BJ (cell line): ENCODE data around the gene DBF4B. TPM values are rescaled to one million over a fixed set of nuclear protein-coding genes. Genes with fewer than 3 reads are reported as not detected.
"Not testable (repeated sequence)": the region's sequence is repeated elsewhere in the genome, so short reads cannot be mapped to it uniquely, and the experiment has no call there.

Experiments
- CTCF ChIA-PET: fragments of 350-600 bp; formaldehyde crosslinking; extraction: SDS; loops from one replicate; lab custom pipeline; 2021; ENCODE audit warnings: antibody characterized with exemption, inconsistent platforms; lab: Yijun Ruan, JAX
- POLR2A ChIA-PET: fragments of 300-600 bp; sonication (Branson Sonifier 250); formaldehyde crosslinking; extraction: SDS; loops from one replicate; lab custom pipeline; 2021; ENCODE audit warnings: antibody characterized with exemption; lab: Charles Lee
- DNase-seq: peaks from one replicate; pipeline ENCODE4 v3.0.0-alpha.2; 2011; ENCODE audit warnings: low read depth
- H3K27me3 ChIP-seq: 2 replicates; pipeline ENCODE4 v1.6.0; 2011; ENCODE audit warnings: low read length; ENCODE audit not compliant: control insufficient read depth, insufficient read depth
- H3K36me3 ChIP-seq: 2 replicates; pipeline ENCODE4 v1.5.1; 2011; ENCODE audit warnings: low read length; ENCODE audit not compliant: control insufficient read depth, insufficient read depth
- H3K4me3 ChIP-seq: 2 replicates; pipeline ENCODE4 v1.5.1; 2011; ENCODE audit warnings: low read depth, mild to moderate bottlenecking, control low read depth, low read length
- CTCF ChIP-seq: IDR thresholded peaks from 2 replicates; pipeline ENCODE4 v1.5.1; 2011; ENCODE audit warnings: low read depth, mild to moderate bottlenecking, control low read depth, inconsistent platforms, low read length, moderate library complexity; ENCODE audit not compliant: insufficient read depth
- polyA plus RNA-seq: library from polyadenylated mRNA; depleted of rRNA; stranded (reverse); fragments of >200 nt; gene quantifications from 2 replicates; pipeline ENCODE4 v1.2.3, GENCODE V29; 2011

Gene DBF4B
- polyA plus RNA-seq, 1 experiment, result 9.9 TPM

DNA sequence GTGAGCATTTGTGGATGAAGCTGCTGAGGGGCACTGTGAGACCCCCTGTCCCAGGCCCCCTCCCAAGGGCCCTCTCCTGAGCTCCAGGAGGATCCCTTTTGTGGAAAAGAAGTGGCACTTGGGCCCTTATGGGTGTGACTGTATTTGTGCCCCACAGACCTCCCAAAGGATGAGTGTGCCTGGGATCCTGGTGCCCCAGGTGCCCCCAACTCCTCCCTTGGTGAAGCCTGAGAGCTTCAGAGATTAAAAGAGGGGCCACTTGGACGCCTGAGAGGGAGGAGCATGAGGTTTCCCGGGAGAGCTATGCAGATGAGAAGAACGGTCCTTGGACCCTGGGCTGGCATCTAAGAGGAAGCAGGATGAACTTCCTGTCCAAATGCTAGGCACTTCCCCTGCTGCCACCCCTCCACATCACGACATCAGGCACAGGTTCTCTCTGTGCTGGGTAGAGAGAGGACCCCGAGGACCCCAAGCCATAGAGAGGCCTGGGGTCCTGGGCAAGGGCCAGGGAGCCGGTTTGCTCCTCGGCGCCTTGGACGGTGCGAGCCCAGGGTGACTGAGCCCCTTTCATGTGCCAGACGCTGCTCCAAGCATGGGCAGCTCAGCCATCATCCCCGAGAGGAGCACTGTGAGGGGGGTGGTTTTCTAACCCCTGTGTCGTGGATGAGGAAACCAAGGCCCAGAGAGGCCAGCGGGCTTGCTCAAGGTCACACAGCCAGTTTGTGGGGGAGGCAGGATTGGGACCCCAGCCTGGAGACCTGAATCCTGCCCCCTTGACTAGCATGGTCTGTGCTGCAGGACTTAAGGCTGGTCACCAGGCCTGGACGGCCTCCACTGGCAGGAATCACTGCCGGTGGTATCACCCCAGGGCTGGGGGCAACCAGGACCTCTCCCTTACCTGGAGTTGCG lies 44.7 kb downstream of the DBF4B start:
- no peak for TF ChIP-seq CTCF
- POLR2A ChIA-PET, result no interaction called here
- H3K4me3 ChIP-seq, result no peak overlapping the region
- H3K36me3 ChIP-seq, result peaks cover 1% of the 10 kb centered on the region; the same call in 1 of the 2 replicates
- CTCF ChIA-PET, result interaction anchor here (1.4 to 3.5 kb wide), 4 partner anchors 10 to 22 kb away, joined by 3 to 13 read pairs (median 4); no protein-coding TSS in a partner anchor
- H3K27me3 ChIP-seq, result peaks cover 3% of the 10 kb centered on the region; the same call in 1 of the 2 replicates
- no peak for DNase-seq

DNA sequence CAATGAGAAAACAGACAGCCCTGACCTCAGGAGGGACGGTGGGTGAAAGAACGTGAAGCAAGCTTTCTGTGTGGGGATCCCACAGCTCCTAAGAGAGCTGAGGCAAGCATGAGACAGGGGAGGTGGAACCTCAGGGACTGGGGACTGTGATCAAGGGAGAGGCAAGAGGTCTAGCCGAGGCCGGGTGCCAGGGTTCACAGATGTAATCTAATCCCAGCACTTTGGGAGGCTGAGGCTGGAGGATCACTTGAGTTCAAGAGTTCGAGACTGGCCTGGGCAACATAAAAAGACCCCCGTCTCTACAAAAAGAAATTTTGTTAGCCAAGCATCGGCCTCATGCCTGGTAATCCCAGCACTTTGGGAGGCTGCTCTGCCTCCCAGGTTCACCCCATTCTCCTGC lies 45.8 kb downstream of the DBF4B start:
- Histone ChIP-seq H3K36me3 (no peaks in the 10 kb centered on the region; the same call in 1 of the 2 replicates), H3K4me3 (no peak overlapping the region), H3K27me3 (peaks cover 4% of the 10 kb centered on the region; the same call in 1 of the 2 replicates)
- POLR2A ChIA-PET, result no interaction called here
- CTCF ChIA-PET, result interaction anchor here (0.6 to 3.5 kb wide), 4 partner anchors 9 to 83 kb away, joined by 4 to 13 read pairs (median 4); no protein-coding TSS in a partner anchor
- DNase-seq, result no peak
- no peak for TF ChIP-seq CTCF

DNA sequence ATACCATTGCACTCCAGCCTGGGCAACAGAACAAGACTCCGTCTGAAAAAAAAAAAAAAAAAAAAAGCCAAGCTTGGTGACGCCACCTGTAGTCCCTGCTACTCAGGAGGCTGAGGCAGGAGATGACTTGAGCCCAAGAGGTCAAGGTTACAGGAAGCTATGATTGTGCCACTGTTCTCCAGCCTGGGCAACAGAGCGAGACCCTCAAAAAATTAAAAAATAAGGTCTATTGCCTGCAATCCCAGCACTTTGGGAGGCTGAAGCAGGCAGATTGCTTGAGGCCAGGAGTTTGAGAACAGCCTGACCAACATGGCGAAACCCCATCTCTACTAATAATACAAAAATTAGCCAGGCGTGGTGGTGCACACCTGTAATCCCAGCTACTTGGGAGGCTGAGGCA lies 46.7 kb downstream of the DBF4B start:
- DNase-seq, H3K4me3 ChIP-seq, H3K36me3 ChIP-seq, H3K27me3 ChIP-seq, POLR2A ChIA-PET: not testable (repeated sequence)
- CTCF ChIA-PET, result interaction anchor here (0.6 to 3.5 kb wide), 3 partner anchors 20 to 83 kb away, joined by 4 to 13 read pairs (median 4); no protein-coding TSS in a partner anchor

DNA sequence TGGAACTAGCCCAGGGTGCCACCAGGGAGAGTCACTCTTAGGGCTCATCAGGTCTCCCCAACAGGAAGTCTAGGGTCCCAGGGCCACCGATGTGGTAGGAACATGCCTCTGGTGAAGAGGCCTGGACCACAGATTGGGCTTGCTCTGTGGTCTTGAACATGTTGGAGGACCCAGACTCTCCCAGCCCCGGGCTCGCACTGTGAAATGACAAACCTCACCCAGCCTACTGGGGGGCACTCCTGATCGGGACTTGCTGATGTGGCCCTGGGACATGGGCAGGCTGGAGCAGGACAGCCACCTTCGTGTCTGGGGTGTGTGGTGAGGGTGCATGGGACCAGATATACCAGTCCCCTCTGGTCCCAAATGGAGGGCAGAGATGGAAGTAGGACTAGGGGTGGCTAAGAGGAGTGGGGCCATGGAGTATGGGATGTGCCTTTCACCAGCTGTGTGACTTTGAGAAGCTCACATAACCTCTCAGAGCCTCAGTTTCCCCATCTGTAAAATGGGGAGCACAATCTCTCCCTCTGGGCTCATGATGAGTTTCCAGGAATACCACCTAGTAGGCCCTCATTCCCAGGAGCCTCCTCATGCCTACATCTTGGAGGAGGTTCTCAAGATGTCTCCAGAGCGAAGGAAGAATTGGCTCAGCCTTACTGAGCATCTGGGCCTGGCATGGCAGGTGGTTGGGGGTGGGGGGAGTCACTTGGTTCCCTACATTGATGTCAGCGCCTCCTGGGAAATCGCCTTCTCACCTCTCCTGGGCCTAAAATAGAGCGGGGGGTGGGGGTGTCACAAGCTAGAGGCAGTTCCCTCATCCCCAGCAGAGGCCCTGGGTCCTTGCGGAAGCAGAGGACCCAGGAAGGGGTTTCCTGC lies 48.8 kb downstream of the DBF4B start:
- no peak for DNase-seq
- CTCF ChIA-PET, result interaction anchor here (1.1 kb wide), 1 partner anchor 19 kb away, joined by 3 read pairs; no protein-coding TSS in a partner anchor
- Histone ChIP-seq H3K27me3 (peaks cover 11% of the 10 kb centered on the region), H3K4me3 (no peak overlapping the region), H3K36me3 (no peaks in the 10 kb centered on the region)
- POLR2A ChIA-PET, result no interaction called here
- TF ChIP-seq CTCF, result no peak

DNA sequence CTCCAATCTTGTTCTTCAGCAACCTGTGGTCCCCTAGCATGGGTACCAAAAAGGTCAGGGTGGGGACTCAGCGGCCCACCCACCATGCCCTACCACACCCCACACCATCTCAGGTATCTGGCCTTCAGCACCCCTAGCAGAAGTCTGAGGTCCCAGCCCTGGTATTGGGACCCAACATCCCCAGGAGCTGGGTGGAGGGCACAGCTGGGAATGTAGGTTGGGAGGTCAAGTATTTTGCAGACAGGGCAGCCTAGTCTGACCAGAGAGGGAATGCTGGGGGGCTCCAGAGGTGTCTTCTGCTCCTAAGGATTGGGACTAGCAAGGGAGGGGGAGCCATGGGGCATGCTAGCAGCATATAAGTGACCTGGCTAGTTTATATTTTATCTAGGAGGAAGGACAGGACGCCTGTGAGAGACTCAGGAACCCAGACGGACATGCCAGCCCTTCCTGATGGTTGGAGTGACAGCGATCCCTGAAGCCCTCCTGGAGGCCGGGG lies 49.5 kb downstream of the DBF4B start:
- Histone ChIP-seq H3K4me3 (no peak overlapping the region), H3K27me3 (peaks cover 11% of the 10 kb centered on the region), H3K36me3 (no peaks in the 10 kb centered on the region)
- no peak for TF ChIP-seq CTCF
- no peak for DNase-seq
- ChIA-PET CTCF (interaction anchor here (1.1 kb wide), 1 partner anchor 19 kb away, joined by 3 read pairs; no protein-coding TSS in a partner anchor), POLR2A (no interaction called here)
